GM20431 (cell line): ENCODE data around the gene FOSL2.

Experiments
- in situ Hi-C: fragments of 300-500 bp; cut with MseI, MboI; formaldehyde crosslinking; loops from one replicate; pipeline ENCODE4 v1.15.0; 2020; ENCODE audit warnings: low sequenced_read_pairs; ENCODE audit not compliant: unreplicated experiment

Gene FOSL2

DNA sequence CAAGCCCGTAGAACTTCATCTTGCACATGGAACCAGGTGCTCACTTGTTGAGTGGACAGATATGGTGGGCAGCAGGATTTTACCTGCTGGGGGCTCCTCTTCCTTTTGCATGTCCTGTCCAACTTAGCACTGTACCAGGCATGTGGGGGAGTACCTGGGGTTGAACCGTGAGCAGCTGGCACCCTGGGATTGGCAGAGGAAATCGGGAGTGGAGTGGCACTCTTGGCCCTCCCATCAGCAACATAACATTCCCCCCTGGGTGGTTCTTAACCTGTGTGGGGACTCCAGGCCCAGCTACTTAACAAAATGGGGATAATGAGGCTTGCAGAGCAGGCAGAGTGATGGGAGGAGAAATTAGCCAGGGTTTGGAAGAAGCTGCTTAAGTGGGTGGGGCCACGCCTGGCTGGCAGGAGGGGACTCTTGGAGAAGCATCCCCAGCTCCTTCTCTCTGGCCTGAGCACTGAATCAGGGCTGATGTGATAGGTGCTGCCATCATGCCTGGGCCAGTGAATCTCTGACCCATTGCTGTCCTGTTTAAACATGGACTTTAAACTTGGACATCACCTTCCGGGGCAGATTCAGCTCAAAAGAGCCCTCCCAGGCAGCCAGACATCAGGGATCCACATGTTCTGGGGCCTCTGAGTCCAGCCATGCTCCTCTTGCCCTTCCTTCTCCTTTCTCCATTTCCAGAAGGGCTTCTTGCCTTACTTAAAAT is 15.5 kb downstream of the FOSL2 start:
- in situ Hi-C loops, result no loop called here

DNA sequence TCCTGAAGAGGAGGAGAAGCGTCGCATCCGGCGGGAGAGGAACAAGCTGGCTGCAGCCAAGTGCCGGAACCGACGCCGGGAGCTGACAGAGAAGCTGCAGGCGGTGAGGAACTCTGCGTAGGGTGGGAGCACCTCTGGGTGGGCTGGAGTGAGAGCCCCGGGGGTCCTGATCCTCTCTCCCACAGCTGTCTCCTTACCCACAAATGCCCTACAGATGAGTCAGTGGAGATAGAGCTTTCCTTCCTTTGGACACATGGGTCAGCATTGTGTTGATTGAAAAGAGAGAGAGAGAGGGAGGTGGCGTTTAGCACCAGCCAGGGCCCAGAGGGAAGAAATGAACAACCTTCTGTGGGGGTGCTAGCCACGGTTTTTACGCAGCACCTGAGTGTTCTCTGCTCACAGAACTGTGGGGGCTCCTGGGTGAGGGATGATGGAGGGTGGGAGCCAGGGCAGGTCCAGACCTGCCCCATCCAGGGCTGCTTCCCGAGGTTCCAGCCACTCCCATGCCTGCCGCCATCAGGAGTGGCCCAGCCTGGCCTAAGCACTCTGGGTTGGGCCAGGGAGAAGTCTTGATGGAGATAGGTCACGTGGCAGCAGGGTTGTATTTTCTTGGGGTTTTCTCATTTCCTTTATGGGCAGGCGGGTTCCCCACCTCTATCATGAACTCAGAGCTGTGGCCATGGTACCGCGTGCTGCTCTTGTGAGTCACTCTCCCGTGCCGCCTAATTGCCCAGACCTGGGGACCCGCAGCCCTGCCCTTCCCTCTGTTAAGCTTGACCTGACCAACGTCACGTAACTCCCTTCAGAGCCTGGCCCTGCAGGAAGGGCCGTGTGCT is 16.3 kb downstream of the FOSL2 start:
- in situ Hi-C loops, result no loop called here

DNA sequence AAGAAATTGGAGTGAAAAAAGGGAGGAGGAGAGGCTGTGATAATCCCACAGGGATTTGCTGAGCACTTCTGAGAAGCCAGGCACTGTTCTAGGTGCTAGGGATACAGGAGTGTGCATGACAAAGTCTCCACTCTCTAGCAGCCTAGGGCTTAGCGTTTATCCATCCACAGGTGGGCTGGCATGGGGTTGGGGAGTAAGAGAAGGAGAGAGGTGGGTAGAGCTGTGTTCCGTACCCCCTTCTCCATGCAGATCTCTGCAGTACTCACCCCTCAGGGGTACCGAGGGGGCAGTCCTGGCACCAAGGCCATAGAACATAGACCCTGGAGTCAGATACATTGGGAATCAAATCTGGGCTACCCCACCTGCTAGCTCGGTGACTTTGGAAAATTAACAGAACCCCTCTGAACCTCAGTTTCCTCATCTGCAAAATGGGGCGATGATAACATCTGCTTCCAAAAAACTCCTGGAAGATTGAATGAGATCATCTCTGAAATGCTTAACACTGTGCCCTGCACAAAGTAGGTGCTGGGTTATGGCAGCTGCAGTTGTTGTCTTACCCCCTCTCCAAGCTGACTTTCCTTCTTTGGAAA is 18.6 kb downstream of the FOSL2 start:
- in situ Hi-C loops, result no loop called here

DNA sequence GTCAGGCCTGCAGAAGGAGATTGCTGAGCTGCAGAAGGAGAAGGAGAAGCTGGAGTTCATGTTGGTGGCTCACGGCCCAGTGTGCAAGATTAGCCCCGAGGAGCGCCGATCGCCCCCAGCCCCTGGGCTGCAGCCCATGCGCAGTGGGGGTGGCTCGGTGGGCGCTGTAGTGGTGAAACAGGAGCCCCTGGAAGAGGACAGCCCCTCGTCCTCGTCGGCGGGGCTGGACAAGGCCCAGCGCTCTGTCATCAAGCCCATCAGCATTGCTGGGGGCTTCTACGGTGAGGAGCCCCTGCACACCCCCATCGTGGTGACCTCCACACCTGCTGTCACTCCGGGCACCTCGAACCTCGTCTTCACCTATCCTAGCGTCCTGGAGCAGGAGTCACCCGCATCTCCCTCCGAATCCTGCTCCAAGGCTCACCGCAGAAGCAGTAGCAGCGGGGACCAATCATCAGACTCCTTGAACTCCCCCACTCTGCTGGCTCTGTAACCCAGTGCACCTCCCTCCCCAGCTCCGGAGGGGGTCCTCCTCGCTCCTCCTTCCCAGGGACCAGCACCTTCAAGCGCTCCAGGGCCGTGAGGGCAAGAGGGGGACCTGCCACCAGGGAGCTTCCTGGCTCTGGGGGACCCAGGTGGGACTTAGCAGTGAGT is 19.4 kb downstream of the FOSL2 start:
- in situ Hi-C loops, result no loop called here

DNA sequence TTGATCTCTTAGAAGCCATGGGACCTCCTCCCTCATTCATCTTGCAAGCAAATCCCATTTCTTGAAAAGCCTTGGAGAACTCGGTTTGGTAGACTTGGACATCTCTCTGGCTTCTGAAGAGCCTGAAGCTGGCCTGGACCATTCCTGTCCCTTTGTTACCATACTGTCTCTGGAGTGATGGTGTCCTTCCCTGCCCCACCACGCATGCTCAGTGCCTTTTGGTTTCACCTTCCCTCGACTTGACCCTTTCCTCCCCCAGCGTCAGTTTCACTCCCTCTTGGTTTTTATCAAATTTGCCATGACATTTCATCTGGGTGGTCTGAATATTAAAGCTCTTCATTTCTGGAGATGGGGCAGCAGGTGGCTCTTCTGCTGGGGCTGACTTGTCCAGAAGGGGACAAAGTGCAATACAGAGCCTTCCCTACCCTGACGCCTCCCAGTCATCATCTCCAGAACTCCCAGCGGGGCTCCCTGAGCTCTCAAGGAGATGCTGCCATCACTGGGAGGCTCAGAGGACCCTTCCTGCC is 20.0 kb downstream of the FOSL2 start:
- in situ Hi-C loops, result no loop called here

DNA sequence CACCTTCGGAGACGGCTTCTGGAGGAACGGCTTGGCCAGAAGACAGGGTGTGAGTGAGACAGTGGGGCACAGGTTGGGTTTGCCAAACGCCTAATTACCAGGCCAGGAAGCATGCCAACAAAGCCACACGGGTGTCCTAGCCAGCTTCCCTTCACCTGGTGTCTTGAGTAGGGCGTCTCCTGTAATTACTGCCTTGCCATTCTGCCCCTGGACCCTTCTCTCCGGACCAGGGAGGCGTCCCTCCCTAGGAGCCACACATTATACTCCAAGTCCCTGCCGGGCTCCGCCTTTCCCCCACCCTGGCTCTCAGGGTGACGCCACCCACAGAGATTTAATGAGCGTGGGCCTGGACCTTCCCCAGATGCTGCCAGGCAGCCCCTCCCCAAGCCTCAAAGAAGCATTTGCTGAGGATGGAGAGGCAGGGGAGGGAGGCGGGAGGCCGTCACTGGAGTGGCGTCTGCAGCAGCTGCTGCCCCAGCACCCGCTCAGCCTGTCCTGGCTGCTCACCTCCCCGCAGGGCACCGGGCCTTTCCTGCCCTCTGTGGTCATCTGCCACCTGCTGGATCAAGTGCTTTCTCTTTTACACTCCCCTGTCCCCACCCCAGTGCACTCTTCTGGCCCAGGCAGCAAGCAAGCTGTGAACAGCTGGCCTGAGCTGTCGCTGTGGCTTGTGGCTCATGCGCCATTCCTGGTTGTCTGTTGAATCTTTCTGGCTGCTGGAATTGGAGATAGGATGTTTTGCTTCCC is 20.7 kb downstream of the FOSL2 start:
- in situ Hi-C loops, result no loop called here

DNA sequence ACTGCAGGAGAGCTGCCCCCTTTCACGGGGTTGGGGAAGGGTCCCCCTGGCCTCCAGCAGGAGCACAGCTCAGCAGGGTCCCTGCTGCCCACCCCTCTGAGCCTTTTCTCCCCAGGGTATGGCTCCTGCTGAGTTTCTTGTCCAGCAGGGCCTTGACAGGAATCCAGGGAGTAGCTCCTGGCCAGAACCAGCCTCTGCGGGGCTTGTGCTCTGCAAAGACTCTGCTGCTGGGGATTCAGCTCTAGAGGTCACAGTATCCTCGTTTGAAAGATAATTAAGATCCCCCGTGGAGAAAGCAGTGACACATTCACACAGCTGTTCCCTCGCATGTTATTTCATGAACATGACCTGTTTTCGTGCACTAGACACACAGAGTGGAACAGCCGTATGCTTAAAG is 21.2 kb downstream of the FOSL2 start:
- in situ Hi-C loops, result no loop called here

DNA sequence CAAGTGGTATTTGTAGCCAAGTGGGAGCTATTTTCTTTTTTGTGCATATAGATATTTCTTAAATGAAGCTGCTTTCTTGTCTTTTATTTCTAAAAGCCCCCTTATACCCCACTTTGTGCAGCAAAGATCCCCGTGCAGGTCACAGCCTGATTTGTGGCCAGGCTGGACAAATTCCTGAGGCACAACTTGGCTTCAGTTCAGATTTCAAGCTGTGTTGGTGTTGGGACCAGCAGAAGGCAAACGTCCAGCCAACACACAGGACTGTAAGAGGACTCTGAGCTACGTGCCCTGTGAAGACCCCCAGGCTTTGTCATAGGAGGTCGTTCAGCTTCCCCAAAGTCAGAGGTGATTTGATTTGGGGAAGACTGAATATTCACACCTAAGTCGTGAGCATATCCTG is 21.9 kb downstream of the FOSL2 start:
- in situ Hi-C loops, result no loop called here

DNA sequence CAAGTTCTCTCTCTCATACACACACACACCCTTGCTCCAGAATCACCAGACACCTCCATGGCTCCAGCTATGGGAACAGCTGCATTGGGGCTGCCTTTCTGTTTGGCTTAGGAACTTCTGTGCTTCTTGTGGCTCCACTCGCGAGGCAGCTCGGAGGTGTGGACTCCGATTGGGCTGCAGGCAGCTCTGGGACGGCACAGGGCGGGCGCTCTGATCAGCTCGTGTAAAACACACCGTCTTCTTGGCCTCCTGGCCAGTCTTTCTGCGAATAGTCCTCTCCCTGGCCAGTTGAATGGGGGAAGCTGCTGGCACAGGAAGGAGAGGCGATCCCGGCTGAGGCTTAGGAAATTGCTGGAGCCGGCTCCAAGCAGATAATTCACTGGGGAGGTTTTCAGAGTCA is 22.4 kb downstream of the FOSL2 start:
- in situ Hi-C loops, result no loop called here

DNA sequence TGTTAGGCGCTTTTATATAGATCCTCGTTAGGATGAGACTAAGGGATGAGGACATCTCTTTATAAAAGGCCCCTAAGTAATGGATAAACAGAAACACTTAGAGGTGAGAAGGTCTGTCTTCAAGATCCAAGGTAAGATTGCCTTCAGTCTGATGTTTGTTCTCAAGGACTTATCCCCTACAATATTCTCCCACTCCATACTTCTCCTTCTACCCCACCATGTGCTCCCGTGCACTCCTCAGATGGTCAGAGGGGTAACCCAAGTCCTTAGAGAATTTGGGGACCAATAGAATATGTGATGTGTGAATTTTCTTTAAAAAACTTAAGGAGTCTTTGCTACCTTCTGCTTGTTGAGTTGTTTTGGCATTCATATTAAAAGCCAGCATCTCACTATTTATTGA is 23.1 kb downstream of the FOSL2 start:
- in situ Hi-C loops, result no loop called here

DNA sequence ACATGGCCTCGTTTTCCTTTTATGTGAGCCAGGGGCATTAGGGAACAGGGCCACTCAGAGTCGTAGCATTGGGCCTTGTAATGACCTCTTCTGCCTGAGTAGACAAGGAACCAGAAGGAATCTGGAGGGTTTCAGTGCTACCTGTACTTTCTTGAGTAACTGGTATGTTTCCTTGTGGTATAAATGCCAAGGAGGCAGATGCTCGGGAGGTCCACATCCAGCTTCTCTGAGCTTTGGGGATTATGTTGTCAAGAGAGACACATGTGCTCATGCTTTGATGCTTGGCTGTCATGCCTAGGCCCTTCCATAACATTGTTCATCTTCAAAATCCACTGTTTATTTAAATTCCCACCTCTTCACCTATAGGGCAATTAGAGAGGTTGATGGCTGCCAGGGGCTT is 26.3 kb downstream of the FOSL2 start:
- in situ Hi-C loops, result no loop called here

DNA sequence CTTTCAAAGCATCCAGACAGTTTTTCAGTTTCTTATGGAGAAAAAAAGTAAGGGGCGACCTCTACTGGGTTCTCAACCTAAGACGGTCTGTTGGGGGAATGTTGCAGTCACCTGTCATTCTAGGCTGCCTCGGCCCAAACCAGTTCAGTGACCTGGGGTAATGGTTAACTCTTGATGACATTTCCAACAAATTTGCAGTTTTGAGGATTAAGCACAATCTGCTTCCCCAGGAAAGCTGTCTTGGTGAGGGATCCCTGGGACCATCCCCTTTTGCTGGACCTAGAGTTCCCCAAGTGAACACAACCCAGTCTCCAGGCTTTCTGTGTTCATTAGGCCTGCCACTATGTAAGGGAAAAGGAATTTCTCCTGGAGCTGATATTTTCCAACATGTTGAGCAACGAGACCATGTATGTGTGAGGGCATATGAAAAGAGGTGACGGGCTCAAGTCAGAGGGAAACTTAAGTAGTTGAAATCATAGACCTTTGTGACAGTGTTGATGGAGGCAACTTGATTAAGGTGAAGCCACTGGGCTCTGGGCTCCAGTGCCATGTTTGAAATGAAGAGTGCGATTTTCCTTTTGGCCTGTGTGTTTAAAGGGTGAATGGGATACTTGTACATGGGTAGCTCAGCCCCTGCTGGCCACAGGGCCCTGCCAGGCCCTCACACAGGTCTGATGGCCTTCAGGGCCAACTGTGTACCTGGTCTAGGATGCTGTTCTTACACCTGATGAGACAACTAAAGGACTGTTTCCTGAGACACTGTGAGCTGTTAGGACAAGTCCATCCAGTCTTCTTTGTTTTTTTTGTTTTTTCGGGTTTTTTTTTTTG is 27.0 kb downstream of the FOSL2 start:
- in situ Hi-C loops, result no loop called here

DNA sequence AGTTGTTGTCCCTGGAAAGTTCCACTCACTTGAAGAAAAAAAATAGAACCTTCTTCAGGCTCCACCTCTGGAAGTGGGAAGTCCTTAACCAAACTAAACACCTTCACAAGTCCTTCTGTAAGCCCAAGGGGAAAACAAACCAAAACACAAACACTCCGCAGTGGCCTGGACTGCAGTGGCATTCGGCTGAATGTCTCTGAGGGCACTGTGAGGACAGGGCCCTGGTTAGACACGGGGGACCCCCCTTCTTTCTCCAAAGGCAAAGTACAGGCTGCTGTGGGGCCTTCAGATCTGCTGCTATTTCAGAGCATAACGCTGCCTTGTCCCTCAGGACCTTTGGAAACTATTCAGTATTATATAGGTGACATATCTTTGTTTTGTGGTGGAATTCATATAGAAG is 28.1 kb downstream of the FOSL2 start:
- in situ Hi-C loops, result no loop called here

DNA sequence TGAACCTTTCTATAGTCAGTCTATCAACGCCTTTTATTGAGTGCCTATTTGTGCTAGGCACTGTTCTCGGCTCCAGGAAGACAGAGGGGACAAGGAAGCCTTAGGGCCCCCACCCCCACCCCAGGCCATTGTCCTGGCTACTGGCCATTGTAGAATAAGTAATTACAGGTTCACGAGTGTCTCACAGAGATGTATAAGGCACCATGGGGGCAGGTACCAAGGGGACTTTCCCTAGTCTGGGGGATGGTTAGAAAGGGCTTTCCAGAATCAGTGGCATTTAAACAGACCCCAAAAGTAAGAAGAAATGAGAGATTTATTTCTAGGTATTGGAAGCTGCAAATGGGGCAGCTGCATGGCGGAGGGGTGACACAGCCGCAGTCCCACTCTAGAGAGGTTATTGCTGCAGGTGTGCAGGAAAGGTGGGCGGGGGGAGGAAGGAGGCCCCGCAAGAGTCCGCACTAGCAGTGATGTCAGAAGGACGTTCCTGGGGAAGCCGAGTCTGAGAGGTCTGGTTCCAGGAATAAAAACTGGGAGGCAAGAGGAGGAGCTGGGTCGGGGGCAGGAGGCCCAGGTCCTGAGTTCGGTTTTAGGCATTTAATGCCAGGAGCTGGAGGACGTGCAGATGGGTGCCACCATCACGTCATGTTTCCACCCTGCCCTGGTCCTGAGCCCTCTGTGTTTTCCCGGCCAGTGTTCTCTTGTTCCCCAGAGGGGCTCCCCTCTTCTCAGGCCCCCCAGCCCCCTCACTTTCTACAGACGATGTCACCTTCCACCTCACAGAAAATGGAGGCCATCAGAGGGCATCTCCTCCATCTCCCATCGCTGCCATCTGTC is 30.5 kb downstream of the FOSL2 start:
- in situ Hi-C loops, result no loop called here

DNA sequence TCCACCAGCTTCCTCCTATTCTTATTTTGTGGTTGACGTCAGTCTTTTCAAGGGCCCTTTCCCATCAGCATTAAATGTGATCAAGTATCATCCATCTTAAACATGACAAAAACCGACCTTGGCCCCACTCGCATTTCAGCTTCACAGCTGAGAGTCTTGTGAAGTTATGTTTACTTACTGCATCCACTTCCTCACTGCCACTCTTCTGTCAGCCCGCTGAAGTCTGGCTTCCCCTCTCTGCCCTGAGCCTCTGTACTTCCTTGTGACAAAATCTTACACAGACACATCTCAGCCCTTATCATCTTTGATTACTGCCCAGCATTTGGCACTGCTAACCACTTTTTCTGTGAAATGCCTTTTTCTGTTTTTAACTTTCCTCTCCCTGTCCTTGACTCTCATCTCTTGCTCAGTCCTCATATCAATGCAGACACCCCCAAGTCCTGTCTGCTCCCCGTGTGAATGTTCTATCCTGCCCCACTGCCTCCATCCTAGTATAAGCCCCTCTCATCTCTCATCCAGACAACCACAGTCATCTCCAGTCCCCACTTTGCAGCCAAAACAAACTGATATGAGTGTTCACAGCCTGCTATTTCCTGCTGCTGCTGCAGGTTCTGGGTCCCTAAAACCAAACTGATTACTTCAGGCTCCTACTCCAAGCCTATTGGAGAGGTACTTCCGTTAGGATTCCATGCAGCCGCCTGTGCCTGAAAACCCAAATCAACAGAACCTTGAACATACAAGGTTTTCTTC is 31.4 kb downstream of the FOSL2 start:
- in situ Hi-C loops, result no loop called here

DNA sequence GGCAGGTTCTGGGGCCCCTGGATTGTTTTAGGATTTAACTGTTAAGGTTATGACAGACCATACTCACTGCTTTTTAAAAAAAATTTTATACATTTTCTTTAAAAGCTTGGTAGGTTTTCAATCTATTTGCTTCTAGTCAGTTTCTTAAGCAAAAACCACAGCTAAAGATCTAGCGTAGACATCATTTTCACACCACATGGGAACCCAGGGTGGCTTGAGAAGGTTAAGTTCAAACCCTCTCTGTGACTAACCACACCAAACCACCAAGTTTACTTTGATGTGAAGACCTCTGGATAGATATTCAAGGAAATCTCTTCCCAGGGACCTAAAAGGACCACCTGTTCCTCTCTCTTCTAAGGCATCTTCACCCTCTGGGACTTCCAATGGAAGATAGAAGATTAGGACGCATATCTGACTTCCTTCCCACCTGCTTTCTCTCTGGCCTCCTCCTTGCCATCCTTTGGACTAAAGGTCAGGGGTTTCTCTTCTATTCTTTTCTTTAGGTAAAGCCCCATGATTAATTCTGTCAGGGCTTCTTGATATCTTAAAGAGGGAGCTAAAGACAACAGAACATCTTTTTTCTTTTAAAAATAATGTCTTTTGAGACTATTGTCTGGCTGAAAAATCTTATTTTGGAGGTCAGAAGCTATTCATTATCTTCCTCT is 32.3 kb downstream of the FOSL2 start:
- in situ Hi-C loops, result no loop called here

DNA sequence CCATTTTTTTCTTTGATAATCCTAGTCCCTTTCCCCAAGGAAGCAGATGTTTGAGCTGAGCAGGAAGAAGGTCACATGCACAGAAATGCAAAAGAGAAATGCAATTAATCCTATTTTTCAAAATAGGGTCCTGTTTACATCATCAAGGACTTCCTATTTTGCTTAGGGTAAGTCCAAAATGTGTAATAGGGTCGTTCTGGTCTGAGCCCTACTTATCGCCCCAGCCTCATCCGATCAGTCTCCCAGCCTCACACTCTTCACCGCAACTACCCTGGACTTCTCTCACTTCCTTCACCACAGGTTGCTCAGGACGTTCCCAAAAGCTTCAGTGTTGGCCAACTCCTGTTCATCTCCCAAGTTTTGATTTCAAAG is 32.8 kb downstream of the FOSL2 start:
- in situ Hi-C loops, result no loop called here
